HFF-Myc (cell line): ENCODE measurements around the gene UNC13D.

Experiments used
- DNase-seq: peaks from one replicate; pipeline ENCODE4 v3.0.0-alpha.2; 2011; ENCODE audit warnings: low read depth; ENCODE audit errors: extremely low read depth
- H3K4me3 ChIP-seq: replicated peaks from 2 replicates; pipeline ENCODE4 v1.5.1; 2011; ENCODE audit warnings: low read depth, mild to moderate bottlenecking, control low read depth, low read length
- CTCF ChIP-seq: IDR thresholded peaks from 2 replicates; pipeline ENCODE4 v1.5.1; 2012; ENCODE audit warnings: mild to moderate bottlenecking, low read depth, low read length, control low read depth; ENCODE audit errors: missing control alignments

UNC13D gene

GRCh38 chr17:75834279-75834920 is 9.8 kb downstream of the UNC13D start:
- H3K4me3 ChIP-seq, result no peak overlapping the region
- no peak for TF ChIP-seq CTCF
- DNase-seq, result no peak

GRCh38 chr17:75832652-75833400 is 11.4 kb downstream of the UNC13D start:
- TF ChIP-seq CTCF, result no peak
- H3K4me3 ChIP-seq, result no peak overlapping the region
- no peak for DNase-seq

- TF ChIP-seq CTCF, result no peak
- H3K4me3 ChIP-seq, result no peak overlapping the region
- peak; percentile 72 for DNase-seq
Measured at GRCh38 chr17:75832164-75832651, 12.0 kb downstream of the UNC13D start.

GRCh38 chr17:75831032-75831571 is 13.1 kb downstream of the UNC13D start:
- no peak overlapping the region for H3K4me3 ChIP-seq
- no peak for DNase-seq
- no peak for TF ChIP-seq CTCF

- no peak overlapping the region for H3K4me3 ChIP-seq
- peak; percentile 48 for TF ChIP-seq CTCF
- no peak for DNase-seq
Measured at GRCh38 chr17:75830164-75831031, 13.8 kb downstream of the UNC13D start.

- TF ChIP-seq CTCF, result no peak
- no peak for DNase-seq
- H3K4me3 ChIP-seq, result no peak overlapping the region
Measured at GRCh38 chr17:75829747-75830146, 14.5 kb downstream of the UNC13D start.
